WERI-Rb-1 (cell line): ENCODE data around the gene CCNYL1.
"Not testable (repeated sequence)": the region's sequence is repeated elsewhere in the genome, so short reads cannot be mapped to it uniquely, and the experiment has no call there.

ENCODE experiments used
- DNase-seq: peaks from one replicate; pipeline ENCODE4 v3.0.0-alpha.2; 2020
- H3K27ac ChIP-seq: fragments of 250-450 bp; sonication (Bioruptor Pico); 2 replicates; pipeline ENCODE4 v1.5.1; 2020; ENCODE audit warnings: mild to moderate bottlenecking, moderate library complexity
- H3K27me3 ChIP-seq: fragments of 250-450 bp; sonication (Bioruptor Pico); 2 replicates; pipeline ENCODE4 v1.5.1; 2021; ENCODE audit warnings: mild to moderate bottlenecking, low read depth, moderate library complexity; ENCODE audit not compliant: insufficient read depth, severe bottlenecking
- H3K36me3 ChIP-seq: fragments of 250-450 bp; sonication (Bioruptor Pico); 2 replicates; pipeline ENCODE4 v1.5.1; 2020; ENCODE audit warnings: mild to moderate bottlenecking, moderate library complexity
- H3K4me3 ChIP-seq: 2 replicates; pipeline ENCODE4 v1.5.1; 2011; ENCODE audit warnings: low read depth, mild to moderate bottlenecking, control low read depth, low read length
- H3K9me3 ChIP-seq: fragments of 250-450 bp; sonication (Bioruptor Pico); 2 replicates; pipeline ENCODE4 v1.5.1; 2021; ENCODE audit warnings: mild to moderate bottlenecking, moderate library complexity; ENCODE audit not compliant: severe bottlenecking
- CTCF ChIP-seq: IDR thresholded peaks from 2 replicates; pipeline ENCODE4 v1.5.1; 2011; ENCODE audit warnings: low read depth, mild to moderate bottlenecking, control low read depth, inconsistent platforms, low read length

Gene CCNYL1

GRCh38 chr2:207694811-207695281 is 16.6 kb upstream of the CCNYL1 start:
- no peak for DNase-seq
- peaks cover 5% of the 10 kb centered on the region for H3K9me3 ChIP-seq
- H3K27me3 ChIP-seq = no peaks in the 10 kb centered on the region
- no peak for TF ChIP-seq CTCF
- no peak overlapping the region for H3K27ac ChIP-seq
- H3K4me3 ChIP-seq = no peak overlapping the region
- H3K36me3 ChIP-seq = no peaks in the 10 kb centered on the region

DNA sequence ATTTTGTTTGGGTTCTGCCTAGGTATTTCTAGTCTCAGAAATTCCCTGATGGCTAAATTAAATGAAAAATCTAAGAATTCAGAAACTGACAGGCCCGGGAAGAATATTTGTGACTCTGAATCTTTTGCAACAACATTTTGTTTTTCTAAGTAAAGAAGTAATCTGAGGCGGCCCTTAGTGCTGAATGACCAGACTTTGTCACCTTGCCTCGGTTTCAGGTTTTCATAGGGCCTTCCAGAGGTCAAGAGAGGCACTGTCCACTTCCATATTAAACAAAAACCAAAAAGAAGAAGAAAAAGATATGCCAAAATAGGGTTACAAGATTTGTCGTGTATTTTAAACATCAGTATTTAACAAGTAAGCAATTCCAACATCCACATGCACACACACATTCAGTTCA is 16.1 kb upstream of the CCNYL1 start:
- no peak for DNase-seq
- Histone ChIP-seq H3K9me3 (peaks cover 5% of the 10 kb centered on the region), H3K27me3 (no peaks in the 10 kb centered on the region), H3K4me3 (no peak overlapping the region), H3K36me3 (no peaks in the 10 kb centered on the region), H3K27ac (no peak overlapping the region)
- TF ChIP-seq CTCF = no peak

DNA sequence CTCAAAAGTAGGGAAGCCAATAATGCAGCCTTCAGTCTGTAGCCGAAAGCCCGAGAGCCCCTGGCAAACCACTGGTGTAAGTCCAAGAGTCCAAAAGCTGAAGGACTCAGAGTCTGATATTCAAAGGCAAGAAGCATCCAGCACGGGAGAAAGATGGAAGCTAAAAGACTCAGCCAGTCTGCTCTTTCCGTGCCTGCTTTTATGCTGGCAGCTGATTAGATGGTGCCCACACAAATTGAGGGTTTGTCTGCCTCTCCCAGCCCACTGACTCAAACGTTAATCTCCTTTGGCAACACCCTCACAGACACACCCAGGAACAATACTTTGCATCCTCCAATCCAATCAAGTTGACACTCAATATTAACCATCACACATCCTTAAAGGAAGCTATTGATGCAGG is 14.5 kb upstream of the CCNYL1 start:
- H3K9me3 ChIP-seq, H3K27me3 ChIP-seq, H3K36me3 ChIP-seq, H3K27ac ChIP-seq, DNase-seq, H3K4me3 ChIP-seq: not testable (repeated sequence)

DNA sequence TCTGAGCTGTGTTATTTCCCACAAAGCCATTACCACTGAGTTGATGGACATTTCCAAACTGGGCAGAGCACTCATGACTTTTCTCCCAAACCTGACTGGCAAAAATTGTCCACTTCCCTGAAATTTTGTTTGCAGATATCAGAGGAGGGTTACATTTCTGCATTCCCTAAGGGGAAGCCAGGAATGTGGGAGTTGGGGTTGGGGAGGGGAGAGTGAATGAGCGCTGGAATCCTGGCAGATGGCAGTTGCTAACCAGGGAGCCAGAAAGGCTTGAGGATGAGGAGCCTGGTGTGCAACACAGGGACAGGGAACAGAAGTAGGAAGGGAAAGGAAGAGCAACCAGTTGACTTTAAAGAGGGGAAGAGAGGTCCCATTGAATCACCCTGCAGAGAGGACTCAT is 14.0 kb upstream of the CCNYL1 start:
- Histone ChIP-seq H3K4me3 (no peak overlapping the region), H3K9me3 (peaks cover 5% of the 10 kb centered on the region), H3K27ac (no peak overlapping the region), H3K36me3 (no peaks in the 10 kb centered on the region), H3K27me3 (no peaks in the 10 kb centered on the region)
- TF ChIP-seq CTCF = no peak
- no peak for DNase-seq

- TF ChIP-seq CTCF = no peak
- no peak for DNase-seq
- Histone ChIP-seq H3K27me3 (no peaks in the 10 kb centered on the region), H3K9me3 (peaks cover 5% of the 10 kb centered on the region), H3K36me3 (no peaks in the 10 kb centered on the region), H3K4me3 (no peak overlapping the region), H3K27ac (no peak overlapping the region)
These were observed 13.1 kb upstream of the CCNYL1 start for GRCh38 chr2:207698301-207698700.

DNA sequence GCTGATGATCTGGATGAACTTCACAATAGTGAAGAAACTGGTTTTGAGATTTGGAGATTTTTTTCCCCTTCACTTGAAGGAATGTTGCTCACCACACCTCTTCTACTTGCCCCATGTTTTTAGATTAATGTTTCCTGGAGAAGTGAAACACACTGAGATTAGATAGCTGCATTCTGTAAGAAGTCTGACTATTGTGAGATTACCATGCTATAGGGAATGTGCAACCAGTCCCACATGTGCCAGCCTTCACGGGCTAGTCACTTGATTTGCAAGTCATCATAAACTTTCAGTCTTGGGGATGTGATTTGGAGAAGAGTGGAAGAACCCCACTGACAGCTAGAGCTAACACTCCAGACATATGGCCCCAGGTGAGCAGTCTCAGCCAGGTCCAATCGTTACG is 7.4 kb upstream of the CCNYL1 start:
- H3K27me3 ChIP-seq = no peaks in the 10 kb centered on the region
- no peak for TF ChIP-seq CTCF
- DNase-seq = no peak
- H3K4me3 ChIP-seq = no peak overlapping the region
- H3K27ac ChIP-seq = no peak overlapping the region
- H3K9me3 ChIP-seq = no peaks in the 10 kb centered on the region
- no peaks in the 10 kb centered on the region for H3K36me3 ChIP-seq
